ENCODE measurements around the gene MREG. TPM values are rescaled to one million over a fixed set of nuclear protein-coding genes. Genes with fewer than 3 reads are reported as not detected.

MREG gene
- total and polyA plus RNA-seq, 2 experiments from 2014 or later: 19.4 to 25.3 TPM

DNA sequence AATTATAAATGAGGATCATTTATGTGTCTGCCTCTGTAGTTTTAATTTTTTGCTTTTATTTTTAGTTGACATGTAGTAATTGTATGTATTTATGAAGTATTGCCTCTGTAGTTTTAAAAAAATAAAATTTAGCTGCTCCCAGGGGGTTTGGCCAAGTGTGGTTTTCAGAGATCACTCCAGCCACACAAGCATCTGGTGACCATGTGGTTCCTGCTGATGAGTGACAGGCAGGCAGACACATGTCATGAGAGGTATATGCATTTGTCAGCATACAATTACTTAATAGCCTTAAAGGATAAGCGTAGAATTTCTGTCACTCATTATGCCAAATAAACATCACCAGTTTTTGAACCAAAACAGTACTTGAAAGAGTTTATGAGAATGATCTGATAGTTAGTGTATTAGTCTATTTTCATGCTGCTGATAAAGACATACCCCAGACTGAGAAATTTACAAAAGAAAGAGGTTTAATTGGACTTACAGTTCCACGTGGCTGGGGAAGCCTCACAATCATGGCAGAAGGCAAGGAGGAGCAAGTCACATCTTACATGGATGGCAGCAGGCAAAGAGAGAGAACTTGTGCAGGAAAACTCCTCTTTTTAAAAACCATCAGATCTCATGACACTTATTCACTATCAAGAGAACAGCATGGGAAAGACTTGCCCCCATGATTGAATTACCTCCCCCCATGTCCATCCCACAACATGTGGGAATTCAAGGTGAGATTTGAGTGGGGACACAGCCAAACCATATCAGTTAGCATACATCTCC lies 29.6 kb downstream of the MREG start (continued):
- TF ChIP-seq, protein P1, sequence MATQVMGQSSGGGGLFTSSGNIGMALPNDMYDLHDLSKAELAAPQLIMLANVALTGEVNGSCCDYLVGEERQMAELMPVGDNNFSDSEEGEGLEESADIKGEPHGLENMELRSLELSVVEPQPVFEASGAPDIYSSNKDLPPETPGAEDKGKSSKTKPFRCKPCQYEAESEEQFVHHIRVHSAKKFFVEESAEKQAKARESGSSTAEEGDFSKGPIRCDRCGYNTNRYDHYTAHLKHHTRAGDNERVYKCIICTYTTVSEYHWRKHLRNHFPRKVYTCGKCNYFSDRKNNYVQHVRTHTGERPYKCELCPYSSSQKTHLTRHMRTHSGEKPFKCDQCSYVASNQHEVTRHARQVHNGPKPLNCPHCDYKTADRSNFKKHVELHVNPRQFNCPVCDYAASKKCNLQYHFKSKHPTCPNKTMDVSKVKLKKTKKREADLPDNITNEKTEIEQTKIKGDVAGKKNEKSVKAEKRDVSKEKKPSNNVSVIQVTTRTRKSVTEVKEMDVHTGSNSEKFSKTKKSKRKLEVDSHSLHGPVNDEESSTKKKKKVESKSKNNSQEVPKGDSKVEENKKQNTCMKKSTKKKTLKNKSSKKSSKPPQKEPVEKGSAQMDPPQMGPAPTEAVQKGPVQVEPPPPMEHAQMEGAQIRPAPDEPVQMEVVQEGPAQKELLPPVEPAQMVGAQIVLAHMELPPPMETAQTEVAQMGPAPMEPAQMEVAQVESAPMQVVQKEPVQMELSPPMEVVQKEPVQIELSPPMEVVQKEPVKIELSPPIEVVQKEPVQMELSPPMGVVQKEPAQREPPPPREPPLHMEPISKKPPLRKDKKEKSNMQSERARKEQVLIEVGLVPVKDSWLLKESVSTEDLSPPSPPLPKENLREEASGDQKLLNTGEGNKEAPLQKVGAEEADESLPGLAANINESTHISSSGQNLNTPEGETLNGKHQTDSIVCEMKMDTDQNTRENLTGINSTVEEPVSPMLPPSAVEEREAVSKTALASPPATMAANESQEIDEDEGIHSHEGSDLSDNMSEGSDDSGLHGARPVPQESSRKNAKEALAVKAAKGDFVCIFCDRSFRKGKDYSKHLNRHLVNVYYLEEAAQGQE (IDR thresholded peaks at IDR 0.05; ENCODE audit: unreplicated experiment): no peak

DNA sequence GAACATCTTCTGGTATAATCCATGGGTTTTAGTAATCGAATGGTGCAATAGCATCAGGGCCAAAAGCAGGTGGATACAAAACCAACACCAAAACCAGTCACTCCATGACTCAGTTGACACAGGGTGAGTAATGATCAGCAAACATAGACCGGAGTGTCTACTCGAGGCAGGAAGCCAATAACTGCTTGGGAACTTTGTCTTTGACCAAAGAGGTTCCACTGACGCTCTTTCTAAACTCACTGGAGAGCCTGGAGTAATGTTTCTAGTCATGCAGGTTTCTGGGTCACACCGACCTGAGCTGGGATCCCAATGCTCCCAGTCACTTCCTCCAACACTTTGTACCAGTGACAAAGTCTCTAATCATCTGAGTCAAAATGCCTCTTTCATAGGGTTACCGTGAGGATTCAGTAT lies 30.9 kb downstream of the MREG start:
- H3K4me1 Mint-ChIP-seq: no peaks in the 10 kb centered on the region
- no peak for ATAC-seq
- no peak overlapping the region for H2AFZ ChIP-seq
- no peaks in the 10 kb centered on the region for H3F3A ChIP-seq (replicated peaks; ENCODE audit: low read depth)
- no peak overlapping the region for H3K4me3 Mint-ChIP-seq
- no peak overlapping the region for H3K4me3 ChIP-seq
- H3K27me3 Mint-ChIP-seq (ENCODE audit: insufficient read depth, low read depth, poor library complexity): no peaks in the 10 kb centered on the region
- no peaks in the 10 kb centered on the region for H3K27me3 ChIP-seq (ENCODE audit: insufficient read depth)
- no peak overlapping the region for H3K27ac Mint-ChIP-seq
- peaks cover 9% of the 10 kb centered on the region; the same call in 1 of the 2 replicates for H3K36me3 ChIP-seq (ENCODE audit: insufficient read depth)
- H3K9me2 ChIP-seq (ENCODE audit: insufficient read depth): no peaks in the 10 kb centered on the region
- peaks cover 21% of the 10 kb centered on the region for H3K9me3 Mint-ChIP-seq
- no peak for DNase-seq (ENCODE audit: low spot score)
- no peak overlapping the region for H3K27ac ChIP-seq (ENCODE audit: low read depth)
- H3K4me1 ChIP-seq (ENCODE audit: insufficient read depth): no peaks in the 10 kb centered on the region
- peaks cover 12% of the 10 kb centered on the region; the same call in 1 of the 2 replicates for H4K20me1 ChIP-seq (replicated peaks; ENCODE audit: insufficient read depth)
- peaks cover 58% of the 10 kb centered on the region for H3K79me2 ChIP-seq (replicated peaks; ENCODE audit: insufficient read depth)
- no peak overlapping the region for H3K4me2 ChIP-seq
- peaks cover 46% of the 10 kb centered on the region for H3K36me3 Mint-ChIP-seq (ENCODE audit: low read depth)
- TF ChIP-seq JUNB (IDR thresholded peaks at IDR 0.05; ENCODE audit: unreplicated experiment) (no peak), POLR2AphosphoS5 (IDR thresholded peaks at IDR 0.05; ENCODE audit: low read depth) (no peak), CREB1 (CRISPR knock-in tag; IDR thresholded peaks at IDR 0.05; ENCODE audit: low read depth) (no peak)
- TF ChIP-seq, protein P2, sequence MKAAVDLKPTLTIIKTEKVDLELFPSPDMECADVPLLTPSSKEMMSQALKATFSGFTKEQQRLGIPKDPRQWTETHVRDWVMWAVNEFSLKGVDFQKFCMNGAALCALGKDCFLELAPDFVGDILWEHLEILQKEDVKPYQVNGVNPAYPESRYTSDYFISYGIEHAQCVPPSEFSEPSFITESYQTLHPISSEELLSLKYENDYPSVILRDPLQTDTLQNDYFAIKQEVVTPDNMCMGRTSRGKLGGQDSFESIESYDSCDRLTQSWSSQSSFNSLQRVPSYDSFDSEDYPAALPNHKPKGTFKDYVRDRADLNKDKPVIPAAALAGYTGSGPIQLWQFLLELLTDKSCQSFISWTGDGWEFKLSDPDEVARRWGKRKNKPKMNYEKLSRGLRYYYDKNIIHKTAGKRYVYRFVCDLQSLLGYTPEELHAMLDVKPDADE (IDR thresholded peaks at IDR 0.05): no peak
- TF ChIP-seq, protein P3, sequence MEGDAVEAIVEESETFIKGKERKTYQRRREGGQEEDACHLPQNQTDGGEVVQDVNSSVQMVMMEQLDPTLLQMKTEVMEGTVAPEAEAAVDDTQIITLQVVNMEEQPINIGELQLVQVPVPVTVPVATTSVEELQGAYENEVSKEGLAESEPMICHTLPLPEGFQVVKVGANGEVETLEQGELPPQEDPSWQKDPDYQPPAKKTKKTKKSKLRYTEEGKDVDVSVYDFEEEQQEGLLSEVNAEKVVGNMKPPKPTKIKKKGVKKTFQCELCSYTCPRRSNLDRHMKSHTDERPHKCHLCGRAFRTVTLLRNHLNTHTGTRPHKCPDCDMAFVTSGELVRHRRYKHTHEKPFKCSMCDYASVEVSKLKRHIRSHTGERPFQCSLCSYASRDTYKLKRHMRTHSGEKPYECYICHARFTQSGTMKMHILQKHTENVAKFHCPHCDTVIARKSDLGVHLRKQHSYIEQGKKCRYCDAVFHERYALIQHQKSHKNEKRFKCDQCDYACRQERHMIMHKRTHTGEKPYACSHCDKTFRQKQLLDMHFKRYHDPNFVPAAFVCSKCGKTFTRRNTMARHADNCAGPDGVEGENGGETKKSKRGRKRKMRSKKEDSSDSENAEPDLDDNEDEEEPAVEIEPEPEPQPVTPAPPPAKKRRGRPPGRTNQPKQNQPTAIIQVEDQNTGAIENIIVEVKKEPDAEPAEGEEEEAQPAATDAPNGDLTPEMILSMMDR (conservative IDR thresholded peaks at IDR 0.05; ENCODE audit: low read depth in 2 of 2): no peak
- TF ChIP-seq, protein P4, sequence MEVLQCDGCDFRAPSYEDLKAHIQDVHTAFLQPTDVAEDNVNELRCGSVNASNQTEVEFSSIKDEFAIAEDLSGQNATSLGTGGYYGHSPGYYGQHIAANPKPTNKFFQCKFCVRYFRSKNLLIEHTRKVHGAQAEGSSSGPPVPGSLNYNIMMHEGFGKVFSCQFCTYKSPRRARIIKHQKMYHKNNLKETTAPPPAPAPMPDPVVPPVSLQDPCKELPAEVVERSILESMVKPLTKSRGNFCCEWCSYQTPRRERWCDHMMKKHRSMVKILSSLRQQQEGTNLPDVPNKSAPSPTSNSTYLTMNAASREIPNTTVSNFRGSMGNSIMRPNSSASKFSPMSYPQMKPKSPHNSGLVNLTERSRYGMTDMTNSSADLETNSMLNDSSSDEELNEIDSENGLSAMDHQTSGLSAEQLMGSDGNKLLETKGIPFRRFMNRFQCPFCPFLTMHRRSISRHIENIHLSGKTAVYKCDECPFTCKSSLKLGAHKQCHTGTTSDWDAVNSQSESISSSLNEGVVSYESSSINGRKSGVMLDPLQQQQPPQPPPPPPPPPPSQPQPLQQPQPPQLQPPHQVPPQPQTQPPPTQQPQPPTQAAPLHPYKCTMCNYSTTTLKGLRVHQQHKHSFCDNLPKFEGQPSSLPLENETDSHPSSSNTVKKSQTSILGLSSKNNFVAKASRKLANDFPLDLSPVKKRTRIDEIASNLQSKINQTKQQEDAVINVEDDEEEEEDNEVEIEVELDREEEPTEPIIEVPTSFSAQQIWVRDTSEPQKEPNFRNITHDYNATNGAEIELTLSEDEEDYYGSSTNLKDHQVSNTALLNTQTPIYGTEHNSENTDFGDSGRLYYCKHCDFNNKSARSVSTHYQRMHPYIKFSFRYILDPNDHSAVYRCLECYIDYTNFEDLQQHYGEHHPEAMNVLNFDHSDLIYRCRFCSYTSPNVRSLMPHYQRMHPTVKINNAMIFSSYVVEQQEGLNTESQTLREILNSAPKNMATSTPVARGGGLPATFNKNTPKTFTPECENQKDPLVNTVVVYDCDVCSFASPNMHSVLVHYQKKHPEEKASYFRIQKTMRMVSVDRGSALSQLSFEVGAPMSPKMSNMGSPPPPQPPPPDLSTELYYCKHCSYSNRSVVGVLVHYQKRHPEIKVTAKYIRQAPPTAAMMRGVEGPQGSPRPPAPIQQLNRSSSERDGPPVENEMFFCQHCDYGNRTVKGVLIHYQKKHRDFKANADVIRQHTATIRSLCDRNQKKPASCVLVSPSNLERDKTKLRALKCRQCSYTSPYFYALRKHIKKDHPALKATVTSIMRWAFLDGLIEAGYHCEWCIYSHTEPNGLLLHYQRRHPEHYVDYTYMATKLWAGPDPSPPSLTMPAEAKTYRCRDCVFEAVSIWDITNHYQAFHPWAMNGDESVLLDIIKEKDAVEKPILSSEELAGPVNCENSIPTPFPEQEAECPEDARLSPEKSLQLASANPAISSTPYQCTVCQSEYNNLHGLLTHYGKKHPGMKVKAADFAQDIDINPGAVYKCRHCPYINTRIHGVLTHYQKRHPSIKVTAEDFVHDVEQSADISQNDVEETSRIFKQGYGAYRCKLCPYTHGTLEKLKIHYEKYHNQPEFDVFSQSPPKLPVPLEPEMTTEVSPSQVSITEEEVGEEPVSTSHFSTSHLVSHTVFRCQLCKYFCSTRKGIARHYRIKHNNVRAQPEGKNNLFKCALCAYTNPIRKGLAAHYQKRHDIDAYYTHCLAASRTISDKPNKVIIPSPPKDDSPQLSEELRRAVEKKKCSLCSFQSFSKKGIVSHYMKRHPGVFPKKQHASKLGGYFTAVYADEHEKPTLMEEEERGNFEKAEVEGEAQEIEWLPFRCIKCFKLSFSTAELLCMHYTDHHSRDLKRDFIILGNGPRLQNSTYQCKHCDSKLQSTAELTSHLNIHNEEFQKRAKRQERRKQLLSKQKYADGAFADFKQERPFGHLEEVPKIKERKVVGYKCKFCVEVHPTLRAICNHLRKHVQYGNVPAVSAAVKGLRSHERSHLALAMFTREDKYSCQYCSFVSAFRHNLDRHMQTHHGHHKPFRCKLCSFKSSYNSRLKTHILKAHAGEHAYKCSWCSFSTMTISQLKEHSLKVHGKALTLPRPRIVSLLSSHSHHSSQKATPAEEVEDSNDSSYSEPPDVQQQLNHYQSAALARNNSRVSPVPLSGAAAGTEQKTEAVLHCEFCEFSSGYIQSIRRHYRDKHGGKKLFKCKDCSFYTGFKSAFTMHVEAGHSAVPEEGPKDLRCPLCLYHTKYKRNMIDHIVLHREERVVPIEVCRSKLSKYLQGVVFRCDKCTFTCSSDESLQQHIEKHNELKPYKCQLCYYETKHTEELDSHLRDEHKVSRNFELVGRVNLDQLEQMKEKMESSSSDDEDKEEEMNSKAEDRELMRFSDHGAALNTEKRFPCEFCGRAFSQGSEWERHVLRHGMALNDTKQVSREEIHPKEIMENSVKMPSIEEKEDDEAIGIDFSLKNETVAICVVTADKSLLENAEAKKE (CRISPR knock-in tag; IDR thresholded peaks at IDR 0.05): no peak

Measured in GM23338 (cell line).